D341Med (cell line): Measurements from ENCODE around the gene CNTROB.

Source experiments
- DNase-seq: peaks from one replicate; pipeline ENCODE4 v3.0.0; 2012; ENCODE audit warnings: low spot score

The CNTROB gene, protein sequence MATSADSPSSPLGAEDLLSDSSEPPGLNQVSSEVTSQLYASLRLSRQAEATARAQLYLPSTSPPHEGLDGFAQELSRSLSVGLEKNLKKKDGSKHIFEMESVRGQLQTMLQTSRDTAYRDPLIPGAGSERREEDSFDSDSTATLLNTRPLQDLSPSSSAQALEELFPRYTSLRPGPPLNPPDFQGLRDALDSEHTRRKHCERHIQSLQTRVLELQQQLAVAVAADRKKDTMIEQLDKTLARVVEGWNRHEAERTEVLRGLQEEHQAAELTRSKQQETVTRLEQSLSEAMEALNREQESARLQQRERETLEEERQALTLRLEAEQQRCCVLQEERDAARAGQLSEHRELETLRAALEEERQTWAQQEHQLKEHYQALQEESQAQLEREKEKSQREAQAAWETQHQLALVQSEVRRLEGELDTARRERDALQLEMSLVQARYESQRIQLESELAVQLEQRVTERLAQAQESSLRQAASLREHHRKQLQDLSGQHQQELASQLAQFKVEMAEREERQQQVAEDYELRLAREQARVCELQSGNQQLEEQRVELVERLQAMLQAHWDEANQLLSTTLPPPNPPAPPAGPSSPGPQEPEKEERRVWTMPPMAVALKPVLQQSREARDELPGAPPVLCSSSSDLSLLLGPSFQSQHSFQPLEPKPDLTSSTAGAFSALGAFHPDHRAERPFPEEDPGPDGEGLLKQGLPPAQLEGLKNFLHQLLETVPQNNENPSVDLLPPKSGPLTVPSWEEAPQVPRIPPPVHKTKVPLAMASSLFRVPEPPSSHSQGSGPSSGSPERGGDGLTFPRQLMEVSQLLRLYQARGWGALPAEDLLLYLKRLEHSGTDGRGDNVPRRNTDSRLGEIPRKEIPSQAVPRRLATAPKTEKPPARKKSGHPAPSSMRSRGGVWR

DNA sequence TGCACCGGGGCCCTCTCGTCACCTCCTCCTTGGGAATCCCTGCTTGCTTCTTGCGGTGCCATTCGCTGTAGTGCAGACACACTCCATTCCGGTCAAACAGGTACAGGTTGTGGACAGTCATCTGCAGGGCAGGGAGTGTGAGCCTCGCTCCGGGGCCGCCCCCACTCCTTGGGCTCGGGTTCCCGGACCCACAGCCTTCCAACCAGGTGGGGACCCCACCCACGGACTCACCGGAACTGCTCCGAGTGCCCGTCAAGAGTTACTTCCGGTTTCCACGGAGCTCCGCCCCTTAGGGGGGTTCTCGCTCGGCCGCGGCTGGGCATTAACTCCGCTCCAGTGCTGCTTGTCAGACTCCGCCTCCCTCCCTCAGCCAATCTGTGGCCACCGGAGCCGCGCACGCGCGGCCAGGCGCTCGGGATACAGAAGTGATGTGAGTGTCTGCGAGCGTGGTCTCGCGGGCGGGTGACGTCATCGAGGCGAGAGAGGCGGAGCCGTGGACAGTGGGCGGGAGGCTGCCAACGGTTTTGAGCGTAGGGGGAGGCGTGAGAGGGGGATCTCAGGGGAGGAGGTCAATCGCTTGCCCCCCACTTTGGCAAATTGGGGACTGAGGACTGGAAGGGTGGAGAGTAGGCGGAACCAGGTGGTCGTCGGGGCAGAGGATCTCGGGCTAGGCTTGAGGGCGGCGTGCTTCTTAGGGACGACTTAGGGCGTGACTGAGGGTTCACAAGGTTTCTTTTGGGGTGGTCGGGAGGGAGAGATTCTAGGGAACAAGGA lies at the start of gene CNTROB, which contains the start of gene TRAPPC1:
CNTROB (plus strand) TSS at position 498 of the 774 bp plus-strand sequence. CDS start 874 bp downstream, outside the sequence.
TRAPPC1 (minus strand) TSS at position 238 of the 774 bp plus-strand sequence; CDS start at position 121, 117 bp downstream.
- DNase-seq: peak; percentile 94

DNA sequence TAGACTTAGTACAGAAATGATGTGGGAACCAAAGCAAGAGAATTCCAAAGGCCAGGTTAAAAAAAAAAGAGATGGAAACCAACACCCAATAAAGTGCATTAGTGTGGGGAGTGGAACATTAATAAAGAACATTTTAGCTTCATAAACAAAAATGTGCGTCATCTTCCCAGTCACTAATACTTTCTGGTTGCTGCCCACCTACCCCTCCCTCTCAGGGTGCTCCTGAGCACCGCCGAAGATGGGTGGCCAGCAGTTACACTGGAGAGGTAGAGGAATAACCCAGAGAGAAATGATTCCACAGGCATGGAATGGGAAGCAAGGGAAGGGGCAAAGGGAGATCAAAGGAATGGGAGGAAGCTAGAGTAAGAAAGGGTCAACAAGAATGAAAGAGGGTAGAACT lies 49.4 kb upstream of the CNTROB start:
- no peak for DNase-seq

DNA sequence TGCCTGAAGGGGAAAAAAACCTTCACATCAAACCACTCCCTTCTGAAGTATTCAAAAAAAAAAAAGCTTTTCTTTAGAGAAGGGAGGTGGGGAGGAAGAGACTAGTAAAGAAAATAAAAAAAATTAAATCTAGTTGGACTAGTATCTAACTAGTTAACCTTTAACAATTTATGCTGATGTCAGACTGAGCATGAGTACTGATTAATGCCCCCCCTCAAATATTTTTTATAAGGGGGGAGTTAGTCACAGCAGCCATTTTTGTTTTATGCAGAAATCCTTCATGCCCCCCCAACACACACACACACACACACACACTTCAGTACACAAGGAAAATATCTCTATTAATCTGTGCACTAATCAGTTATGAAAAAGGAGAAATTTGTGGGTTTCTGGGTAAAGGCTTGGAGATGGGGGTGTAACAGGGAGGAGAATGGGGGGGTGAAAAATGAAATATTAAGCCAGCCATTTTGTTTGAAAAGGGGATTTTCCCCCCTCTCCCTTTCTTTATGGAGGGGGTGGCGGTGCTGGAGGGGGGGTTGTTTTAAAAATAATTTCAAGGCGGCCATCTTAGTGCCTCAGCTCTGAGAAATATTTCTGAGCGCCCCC lies 48.1 kb upstream of the CNTROB start:
- no peak for DNase-seq

DNA sequence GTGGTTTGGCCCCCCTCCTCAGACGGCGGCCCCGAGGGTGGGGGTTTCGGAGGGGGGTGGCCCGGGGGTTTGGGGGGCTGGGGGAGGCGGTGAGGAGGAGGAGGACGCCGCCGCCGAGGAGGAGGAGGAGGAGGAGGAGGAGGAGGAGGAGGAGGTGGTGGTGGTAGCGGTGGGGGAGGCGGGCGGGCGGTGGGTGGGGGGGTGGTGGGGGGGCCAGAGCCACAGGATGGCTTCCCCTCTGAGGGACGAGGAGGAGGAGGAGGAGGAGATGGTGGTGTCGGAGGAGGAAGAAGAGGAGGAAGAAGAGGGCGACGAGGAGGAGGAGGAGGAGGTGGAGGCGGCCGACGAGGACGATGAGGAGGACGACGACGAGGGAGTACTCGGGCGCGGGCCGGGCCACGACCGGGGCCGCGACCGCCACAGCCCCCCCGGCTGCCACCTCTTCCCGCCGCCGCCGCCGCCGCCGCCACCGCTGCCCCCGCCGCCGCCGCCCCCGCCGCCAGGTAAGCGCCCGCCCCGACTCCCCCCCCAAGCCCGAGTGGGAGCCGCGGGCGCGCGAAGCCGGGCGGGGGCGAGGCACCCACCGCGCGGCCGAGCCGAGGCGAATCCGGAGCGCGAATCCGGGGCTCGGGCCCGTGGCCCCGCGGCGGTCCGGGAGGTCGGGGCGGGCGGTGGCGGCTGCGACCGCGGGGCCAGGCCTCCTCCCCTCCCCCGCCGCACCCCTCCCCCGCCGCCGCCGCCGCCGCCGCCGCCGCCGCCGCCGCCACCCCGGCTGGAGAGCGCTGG lies 47.2 kb upstream of the CNTROB start:
- DNase-seq: no peak

DNA sequence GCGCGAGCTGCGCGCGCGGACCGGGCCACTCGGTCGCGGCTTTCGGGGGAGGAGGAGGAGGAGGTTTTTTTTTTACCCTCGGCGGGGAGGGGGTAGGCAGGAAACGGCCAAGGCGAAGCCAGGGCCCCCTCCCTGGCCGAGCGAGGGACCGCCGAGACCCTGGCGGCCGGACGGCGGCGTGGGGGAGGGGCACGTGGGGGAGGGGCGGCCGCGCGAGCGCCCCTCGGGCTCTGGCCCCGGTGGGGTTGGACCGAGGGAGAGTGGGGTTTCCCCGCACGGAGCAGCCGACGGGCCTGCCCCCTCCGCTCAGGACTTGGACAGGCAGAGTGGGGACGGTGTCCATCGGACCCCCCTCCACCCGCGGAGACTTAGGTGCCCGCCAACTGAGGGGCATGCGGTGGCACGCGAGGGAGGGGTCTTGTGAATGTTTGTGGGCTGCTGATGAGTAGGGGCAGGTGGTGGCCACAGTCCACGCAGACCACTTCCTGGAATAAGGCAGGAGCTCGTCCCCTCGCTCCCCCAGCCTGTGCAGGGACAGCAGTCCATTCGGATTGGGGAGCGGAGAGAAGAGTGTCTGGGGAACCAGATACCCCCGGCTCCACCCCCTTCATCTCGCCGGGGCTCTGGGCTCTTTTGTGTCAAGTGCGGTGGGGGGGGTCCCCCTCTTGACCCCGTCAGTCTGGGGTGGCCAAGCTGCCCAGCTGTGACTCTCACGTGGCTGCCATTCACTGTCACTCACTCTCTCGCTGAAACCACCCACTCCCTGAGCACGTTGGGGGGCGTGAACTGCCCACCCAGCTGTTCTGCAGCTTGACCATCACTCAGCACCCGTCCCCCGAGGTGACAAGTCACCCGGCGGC lies 46.4 kb upstream of the CNTROB start:
- DNase-seq: peak; percentile 47

DNA sequence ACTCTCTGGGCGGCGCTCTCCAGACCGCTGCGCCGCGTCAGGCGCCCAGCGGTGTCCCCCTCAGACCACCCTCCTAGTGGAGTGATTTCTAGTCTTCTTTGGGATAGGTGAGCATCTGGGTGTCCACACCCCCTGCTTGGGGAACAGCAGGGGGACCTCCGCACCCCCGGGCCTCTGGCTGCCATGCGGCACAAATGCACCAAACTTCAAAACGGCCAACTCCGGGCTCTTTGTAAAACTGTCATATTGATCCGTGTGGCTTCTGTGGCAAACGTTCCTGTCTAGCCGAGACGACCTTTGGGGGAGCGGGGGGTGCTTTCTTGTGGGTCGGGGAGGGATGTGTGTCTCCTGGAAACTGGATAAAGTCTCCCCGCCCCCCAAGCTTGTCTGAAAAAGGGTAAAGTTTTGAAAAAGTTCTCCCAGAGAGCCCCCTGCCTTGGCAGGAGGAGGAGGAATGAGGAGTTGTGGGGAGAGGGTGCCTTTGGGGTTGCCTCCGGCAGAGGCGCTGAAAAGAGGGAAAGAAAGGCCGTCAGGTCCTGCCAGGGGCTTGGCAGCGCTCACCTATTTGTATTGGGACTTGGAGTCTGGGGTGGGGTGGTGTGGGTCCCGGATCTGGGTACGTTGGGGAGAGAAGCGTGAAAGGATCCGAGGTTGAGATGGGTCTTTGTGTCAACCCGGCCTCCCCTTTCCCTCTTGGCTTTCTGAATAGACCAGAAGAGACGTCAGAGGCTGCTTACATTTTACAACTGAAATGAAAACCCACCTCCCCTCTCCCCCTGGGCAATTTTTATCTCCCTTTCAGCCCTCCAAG lies 45.6 kb upstream of the CNTROB start:
- DNase-seq: no peak

DNA sequence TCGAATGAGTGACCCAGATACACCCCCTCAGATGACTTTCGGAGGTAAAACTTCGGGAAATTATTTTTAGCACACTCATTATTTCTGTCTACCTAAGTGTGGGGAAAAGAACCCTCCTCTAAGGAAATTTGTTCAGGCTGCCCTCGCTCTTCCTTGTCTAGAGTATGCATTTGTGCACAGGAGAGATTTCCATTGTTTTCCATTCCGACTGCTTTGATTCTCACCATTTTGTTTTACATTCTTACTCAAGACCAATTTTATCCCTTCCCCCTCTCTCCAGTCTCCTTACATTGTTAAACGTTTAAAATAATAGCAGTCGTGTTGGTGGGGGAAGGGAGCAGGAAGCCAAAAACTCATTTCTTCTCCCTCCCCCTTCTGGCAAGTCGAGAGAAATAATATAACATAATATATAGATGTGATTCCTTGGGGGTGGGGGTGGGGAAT lies 44.9 kb upstream of the CNTROB start:
- no peak for DNase-seq

DNA sequence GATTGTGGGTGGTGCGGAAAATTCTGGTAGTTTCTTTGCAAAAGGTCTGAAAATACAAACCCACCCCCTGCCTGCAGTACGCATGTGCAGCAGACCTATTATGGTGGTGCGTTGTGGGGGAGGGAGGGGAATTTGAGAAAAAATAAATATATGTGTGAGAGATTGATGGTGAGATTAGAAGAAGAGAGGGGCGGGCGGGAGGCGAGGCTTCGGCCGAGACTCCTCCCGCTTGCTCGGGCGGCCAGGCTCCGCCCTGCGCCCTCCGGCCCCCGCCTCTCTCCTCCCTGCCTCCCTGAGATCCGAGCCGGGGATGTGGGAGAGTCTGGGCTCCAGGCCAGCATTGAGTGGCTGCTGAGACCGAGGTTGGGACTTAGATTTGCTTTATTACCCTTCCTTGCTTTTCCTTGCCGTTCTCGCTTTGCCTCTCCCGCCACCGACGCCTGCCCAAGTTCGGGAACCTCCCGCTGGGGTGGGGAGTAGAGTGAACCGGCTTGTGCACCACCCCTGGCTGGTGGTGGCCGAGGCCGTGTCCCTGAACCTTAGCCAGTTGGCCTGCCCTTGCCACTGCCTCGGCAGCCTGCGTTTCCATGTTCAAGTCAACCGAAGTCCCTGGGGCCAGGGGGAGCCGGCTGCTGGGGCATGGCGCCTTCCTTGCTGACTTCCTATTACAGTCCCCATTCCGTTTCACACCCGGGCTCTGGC lies 44.4 kb upstream of the CNTROB start:
- peak; percentile 86 for DNase-seq

DNA sequence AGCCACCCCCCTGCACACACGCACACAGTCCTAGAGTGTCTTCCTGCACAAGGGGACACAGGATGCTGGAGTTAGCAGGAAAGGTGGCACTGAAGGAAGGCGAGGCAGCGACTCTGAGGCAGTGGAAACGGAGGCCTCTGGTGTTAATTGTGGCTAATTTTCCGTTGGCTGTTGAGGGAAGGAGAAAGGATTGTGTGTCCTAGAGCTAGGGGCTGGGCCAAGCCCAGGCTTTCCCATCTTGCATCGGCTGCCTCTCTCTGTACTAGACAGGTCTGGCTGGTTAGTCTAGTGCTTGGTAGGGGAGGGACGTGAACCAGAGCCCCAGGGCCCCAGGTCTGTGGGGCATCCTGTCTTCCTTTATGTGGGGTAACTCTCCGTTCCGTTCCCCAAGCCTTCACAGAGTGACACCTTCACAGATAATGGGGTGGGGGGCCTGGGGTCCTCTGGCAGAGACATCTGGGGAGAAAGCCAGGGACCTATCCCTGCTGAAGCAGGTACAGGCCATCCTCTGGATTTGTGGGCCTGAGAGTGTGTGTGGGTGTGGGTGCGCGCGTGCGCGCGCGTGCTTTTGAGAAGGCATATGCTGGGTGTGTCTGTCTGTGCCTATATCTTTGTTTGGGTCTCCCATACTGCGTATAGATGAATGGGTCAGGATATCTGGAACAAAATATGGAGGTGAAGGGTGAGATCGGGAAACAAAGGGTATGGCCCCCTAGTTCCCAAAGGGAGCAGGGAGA lies 43.7 kb upstream of the CNTROB start, which contains the start of gene CHD3:
CHD3 (plus strand) TSS at position 606 of the 737 bp plus-strand sequence. CDS start 212 bp downstream, outside the sequence.
- DNase-seq: no peak

DNA sequence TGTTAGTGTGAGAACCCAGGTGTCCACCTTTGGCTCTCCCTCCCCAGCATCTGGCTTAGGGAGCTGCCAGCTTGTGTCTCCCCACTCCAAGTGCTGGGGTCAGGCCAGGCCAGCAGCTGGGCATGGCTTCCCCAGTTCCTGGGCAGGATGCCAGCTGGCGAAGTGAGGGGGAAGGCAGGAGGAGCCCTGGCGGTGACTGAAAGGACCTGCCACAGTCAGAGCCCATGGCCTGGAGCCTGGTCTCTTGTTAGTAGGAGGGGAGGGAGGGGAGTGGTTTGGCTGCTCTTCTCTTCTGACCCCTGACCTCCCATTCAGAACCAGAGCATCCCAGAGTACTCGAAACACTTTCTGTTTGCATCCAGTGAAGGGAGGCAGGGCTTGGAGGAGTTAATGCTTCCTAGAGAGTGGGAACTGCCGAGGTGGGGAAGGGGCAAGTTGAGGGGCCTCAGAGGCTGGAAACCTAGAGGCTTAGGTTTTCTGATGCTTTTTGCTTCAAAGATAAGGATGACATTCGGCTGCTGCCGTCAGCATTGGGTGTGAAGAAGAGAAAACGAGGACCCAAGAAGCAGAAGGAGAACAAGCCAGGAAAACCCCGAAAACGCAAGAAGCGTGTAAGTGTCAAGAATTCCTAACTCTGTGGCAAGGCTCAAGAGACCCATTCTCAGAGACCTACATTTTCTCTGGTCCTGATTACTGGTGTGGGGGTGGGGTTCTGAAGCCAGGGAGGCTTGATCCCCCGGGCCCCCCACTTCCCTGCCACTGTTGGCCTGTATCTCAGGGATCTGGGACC lies 42.6 kb upstream of the CNTROB start:
- DNase-seq: peak; percentile 81

DNA sequence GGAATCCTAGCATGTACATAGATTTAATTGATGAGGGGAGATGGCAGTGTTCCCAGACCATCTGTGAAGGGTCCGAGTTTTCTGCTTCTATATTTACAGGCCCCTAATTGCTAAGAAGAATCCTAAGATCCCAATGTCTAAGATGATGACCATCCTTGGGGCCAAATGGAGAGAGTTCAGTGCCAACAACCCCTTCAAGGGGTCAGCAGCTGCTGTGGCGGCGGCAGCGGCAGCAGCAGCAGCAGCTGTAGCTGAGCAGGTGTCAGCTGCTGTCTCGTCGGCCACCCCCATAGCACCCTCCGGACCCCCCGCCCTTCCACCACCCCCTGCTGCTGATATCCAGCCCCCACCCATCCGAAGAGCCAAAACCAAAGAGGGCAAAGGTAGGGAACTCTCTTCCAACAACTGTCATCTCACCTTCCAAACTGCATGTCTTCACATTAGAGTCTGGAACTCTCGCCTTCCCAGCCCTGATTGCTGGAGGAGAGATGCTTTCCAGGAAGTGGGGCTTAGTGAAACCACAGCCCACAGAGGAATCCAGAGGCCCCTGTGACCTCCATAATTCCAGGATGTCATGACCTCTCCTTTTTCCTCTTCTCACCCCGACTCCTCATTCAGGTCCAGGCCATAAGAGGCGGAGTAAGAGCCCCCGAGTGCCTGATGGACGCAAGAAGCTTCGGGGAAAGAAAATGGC lies 38.7 kb upstream of the CNTROB start:
- no peak for DNase-seq

DNA sequence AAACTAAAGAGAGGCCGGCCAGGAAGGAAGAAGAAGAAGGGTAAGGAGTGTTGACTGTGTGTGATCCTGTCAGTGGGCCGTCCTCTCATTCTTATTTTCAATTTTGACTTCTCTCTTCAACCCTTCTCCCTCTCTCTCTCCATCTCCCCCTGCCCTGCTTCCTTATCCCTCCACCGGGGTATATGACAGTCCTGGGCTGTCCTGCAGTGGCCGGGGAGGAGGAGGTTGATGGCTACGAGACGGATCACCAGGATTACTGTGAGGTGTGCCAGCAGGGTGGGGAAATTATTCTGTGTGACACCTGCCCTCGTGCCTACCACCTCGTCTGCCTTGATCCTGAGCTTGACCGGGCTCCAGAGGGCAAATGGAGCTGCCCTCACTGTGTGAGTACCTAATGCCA lies 37.8 kb upstream of the CNTROB start:
- no peak for DNase-seq

DNA sequence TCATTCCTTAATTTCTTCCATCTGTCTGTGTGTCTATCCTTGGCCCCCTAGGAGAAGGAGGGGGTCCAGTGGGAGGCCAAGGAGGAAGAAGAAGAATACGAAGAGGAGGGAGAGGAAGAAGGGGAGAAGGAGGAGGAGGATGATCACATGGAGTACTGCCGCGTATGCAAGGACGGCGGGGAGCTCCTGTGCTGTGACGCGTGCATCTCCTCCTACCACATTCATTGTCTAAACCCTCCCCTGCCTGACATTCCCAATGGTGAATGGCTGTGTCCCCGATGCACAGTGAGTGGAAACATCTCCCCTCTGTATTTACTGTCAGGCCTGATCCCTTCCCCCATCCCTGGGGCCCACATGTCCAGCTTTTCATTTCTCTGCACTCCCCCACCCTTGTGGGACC lies 37.1 kb upstream of the CNTROB start:
- DNase-seq: no peak

DNA sequence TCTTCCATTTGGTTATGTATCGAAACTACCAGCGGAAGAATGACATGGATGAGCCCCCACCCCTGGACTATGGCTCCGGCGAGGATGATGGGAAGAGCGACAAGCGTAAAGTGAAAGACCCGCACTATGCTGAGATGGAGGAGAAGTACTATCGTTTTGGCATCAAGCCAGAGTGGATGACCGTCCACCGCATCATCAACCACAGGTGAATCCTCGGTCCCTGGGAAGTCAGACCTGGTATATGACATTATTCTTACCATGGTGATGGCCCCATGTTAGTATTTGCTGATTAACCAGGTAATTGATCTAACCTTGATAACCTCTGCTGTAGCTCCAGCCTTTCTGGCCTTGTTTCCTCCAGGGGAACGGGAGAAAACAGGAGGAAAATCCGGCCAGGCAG lies 34.9 kb upstream of the CNTROB start:
- DNase-seq: no peak

DNA sequence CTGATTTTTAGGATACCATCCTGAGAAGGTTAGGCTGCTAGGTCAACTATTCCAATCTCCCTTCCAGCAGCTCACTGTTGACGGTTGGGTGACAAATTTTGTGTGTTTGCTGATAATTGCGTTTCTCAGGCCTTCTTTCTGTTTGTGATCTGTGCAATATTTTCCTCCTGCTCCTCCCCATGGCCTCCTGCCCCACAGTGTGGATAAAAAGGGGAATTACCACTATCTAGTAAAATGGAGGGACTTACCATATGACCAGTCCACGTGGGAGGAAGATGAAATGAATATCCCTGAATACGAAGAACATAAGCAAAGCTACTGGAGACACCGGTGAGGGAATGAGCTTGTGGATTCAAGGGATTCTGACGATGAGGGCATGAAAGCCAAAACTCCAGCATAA lies 34.2 kb upstream of the CNTROB start:
- no peak for DNase-seq
